Transverse colon (tissue), 4 donors: Measurements from ENCODE around the gene NR2F1-AS1. TPM values are rescaled to one million over a fixed set of nuclear protein-coding genes. Genes with fewer than 3 reads are reported as not detected.

ENCODE experiments used
- DNase-seq: peaks from one replicate; pipeline ENCODE4 v3.0.0-alpha.2; 2019
- H3K27ac ChIP-seq, 4 donors: fragments of 200-600 bp; sonication (generic); 2 replicates each; pipeline ENCODE4 v1.5.1; 2016 to 2018; ENCODE audit warnings: inconsistent platforms in 4 of 4
- H3K27me3 ChIP-seq: fragments of 200-600 bp; sonication (generic); 2 replicates; pipeline ENCODE4 v1.5.1; 2017; ENCODE audit warnings: inconsistent platforms
- H3K36me3 ChIP-seq, 4 donors: fragments of 200-600 bp; sonication (generic); 2 replicates each; pipeline ENCODE4 v1.5.1; 2017 to 2019; ENCODE audit warnings: inconsistent platforms in 4 of 4
- H3K4me1 ChIP-seq, 4 donors: fragments of 200-600 bp; sonication (generic); 2 replicates each; pipeline ENCODE4 v1.5.1; 2017 to 2020; ENCODE audit warnings: inconsistent platforms in 4 of 4
- H3K4me3 ChIP-seq, 4 donors: fragments of 200-600 bp; sonication (generic); 1 replicate in 1 of 4; 2 replicates in 3 of 4; pipeline versions ENCODE4 v1.5.1 to v1.6.1; 2017 to 2019; ENCODE audit warnings: inconsistent platforms in 4 of 4
- H3K9me3 ChIP-seq, 2 donors: fragments of 200-600 bp; sonication (generic); 2 replicates each; pipeline ENCODE4 v1.5.1; 2017 to 2019; ENCODE audit warnings: inconsistent platforms in 2 of 2
- EP300 ChIP-seq: sonication (generic); formaldehyde crosslinking; IDR thresholded peaks from one replicate; pipeline ENCODE4 v1.6.1; 2017; ENCODE audit warnings: antibody characterized with exemption, low read depth
- POLR2A ChIP-seq: fragments of 450-650 bp; IDR thresholded peaks from one replicate; pipeline ENCODE4 v1.6.1; 2016; ENCODE audit warnings: antibody characterized with exemption, mild to moderate bottlenecking, moderate library complexity
- POLR2AphosphoS5 ChIP-seq, 3 donors: sonication (generic); formaldehyde crosslinking; IDR thresholded peaks; one replicate each; pipeline ENCODE4 v1.6.1; 2016; ENCODE audit warnings: antibody characterized with exemption in 3 of 3
- WGBS, 2 donors: methylation state at CpG; one replicate each; pipeline ENCODE4 v1.1.5; 2018; ENCODE audit warnings: low coverage in 1 of 2; 5-methylcytosine and 5-hydroxymethylcytosine counted together
- in situ Hi-C, 4 donors: fragments of 200-750 bp; cut with MboI; loops; one replicate each; pipeline versions ENCODE4 v1.15.0 to v1.15.1; 2017; ENCODE audit warnings: low sequenced_read_pairs in 3 of 4, low pct_ligation_motif_present in 1 of 4, low pct_unique_long_range_greater_than_20kb in 1 of 4
- intact Hi-C: fragments of 100-400 bp; cut with DNase I; formaldehyde crosslinking; loops from one replicate; pipeline ENCODE4 v1.15.1; 2023; ENCODE audit warnings: low total_unique reads
- total RNA-seq, 4 donors: library from RNA; depleted of rRNA; stranded (reverse); fragments of >200 nt; gene quantifications; one replicate each; pipeline ENCODE4 v1.1.0, GENCODE V29; 2016
- TF ChIP-seq, protein P1 (sequence below), 5 experiments: fragments of 200-600 bp in 3 of 5; fragments of 450-650 bp in 2 of 5; sonication (generic) in 3 of 5; IDR thresholded peaks; 1 replicate in 2 of 5; 2 replicates in 3 of 5; pipeline ENCODE4 v1.5.1; 2016 to 2017; ENCODE audit warnings: antibody characterized with exemption in 5 of 5, inconsistent platforms in 3 of 5, mild to moderate bottlenecking in 2 of 5, moderate library complexity in 1 of 5

NR2F1-AS1 gene
- total RNA-seq, 4 donors from 2014 or later = 1.2 to 3.7 (median 2.2) TPM

DNA sequence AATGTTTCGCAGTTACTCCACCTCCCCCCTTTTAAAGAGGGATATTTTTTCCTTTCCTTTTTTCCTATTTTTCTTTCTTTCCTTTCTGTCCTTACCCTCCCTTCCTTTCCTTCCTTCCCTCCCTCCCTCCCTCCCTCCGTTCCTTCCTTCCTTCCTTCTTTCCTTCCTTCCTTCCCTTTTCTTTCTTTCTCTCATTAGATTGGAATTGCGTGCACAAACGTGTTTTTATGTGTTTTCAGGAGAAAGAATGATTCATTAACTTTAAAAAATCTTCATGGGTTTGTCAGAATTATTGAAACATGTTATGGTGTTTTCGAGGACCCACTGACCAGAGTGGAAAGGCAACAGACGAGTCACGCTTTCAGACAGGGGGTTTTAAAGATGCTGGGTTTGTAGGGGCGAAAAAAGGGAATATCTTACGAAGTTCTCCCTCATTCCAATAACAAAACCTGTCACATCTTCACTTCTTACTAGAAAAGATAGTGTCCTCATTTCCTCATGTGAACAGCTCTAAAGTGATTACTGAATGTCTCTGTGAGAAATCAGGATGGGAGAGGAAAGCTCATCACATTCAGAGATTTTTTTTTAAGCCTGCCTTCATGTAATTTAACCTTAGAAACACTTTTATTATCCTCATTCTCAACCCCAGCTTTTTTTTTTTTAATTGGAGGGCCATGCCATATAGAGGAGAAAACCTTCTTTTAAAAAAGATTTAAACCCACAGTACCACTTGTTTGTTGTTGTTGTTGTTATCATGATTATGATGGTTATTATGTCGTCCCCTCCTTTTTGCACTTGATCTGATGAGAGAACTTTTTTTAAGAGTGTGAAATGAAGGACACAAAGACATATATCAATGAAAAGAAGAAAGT lies 23.9 kb upstream of the NR2F1-AS1 start:
- TF ChIP-seq, protein P1, sequence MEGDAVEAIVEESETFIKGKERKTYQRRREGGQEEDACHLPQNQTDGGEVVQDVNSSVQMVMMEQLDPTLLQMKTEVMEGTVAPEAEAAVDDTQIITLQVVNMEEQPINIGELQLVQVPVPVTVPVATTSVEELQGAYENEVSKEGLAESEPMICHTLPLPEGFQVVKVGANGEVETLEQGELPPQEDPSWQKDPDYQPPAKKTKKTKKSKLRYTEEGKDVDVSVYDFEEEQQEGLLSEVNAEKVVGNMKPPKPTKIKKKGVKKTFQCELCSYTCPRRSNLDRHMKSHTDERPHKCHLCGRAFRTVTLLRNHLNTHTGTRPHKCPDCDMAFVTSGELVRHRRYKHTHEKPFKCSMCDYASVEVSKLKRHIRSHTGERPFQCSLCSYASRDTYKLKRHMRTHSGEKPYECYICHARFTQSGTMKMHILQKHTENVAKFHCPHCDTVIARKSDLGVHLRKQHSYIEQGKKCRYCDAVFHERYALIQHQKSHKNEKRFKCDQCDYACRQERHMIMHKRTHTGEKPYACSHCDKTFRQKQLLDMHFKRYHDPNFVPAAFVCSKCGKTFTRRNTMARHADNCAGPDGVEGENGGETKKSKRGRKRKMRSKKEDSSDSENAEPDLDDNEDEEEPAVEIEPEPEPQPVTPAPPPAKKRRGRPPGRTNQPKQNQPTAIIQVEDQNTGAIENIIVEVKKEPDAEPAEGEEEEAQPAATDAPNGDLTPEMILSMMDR (IDR thresholded peaks at IDR 0.05) = no peak
- TF ChIP-seq POLR2A = no peak
- no peak for TF ChIP-seq POLR2AphosphoS5 (IDR thresholded peaks at IDR 0.05)
- TF ChIP-seq EP300 = no peak
- Histone ChIP-seq H3K27ac (no peak overlapping the region), H3K9me3 (no peaks in the 10 kb centered on the region), H3K4me3 (no peak overlapping the region), H3K4me1 (peaks cover 0 to 10% (median 6%) of the 10 kb centered on the region in 4 donors), H3K36me3 (no peaks in the 10 kb centered on the region), H3K27me3 (peaks cover 100% of the 10 kb centered on the region)
- in situ Hi-C loops = loop anchor here in 2 of 4 donors (25.0 kb wide), 1 partner anchor 182 kb away; no protein-coding TSS in a partner anchor
- 29 to 36% methylated on average over 10 of the region's 10 CpGs for WGBS, 2 donors
- intact Hi-C loops = no loop called here
- no peak for DNase-seq

DNA sequence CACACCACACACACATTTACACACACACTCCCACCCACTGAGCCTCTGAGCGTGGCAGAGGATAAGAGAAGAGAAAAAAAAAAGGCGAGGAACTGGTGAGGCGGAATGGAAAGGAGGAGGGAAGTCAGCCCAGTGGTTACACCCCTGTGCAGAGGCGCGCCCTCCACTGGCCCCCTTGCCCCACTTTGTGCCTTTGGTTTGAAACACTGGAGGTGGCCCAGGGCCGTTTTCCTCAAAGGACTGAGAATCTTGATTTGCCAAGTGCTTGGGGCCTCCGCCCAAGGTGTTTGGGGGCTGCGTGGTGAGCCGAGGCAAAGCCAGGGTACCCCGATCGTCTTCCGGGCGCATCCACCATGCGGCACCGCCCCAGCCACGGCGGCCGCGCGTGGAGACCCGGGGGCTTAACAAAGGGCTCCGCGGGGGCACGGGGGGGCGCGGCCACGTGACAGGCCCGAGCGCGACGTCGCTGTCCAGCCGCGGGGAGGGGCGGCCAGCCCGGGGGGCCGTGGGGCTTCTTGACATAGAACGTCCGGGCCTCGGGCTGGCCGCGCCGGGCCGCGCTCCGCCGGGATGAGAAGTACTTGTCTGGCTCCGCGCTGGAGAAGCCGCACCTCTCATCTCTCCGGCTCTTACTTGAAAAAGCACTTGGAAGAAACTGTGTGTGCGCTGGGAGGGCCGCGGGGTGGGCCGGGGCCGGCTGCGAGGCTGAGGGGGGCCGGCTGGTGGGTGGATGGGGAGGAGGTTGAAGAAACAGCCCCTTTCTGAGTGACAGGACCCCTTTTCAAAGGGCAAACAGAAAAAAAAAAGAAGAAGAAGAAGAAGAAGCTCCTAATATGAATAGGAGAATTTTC lies 23.0 kb upstream of the NR2F1-AS1 start:
- in situ Hi-C loops = loop anchor here in 2 of 4 donors (25.0 kb wide), 1 partner anchor 183 kb away; no protein-coding TSS in a partner anchor
- peaks cover 0 to 10% (median 6%) of the 10 kb centered on the region in 4 donors for H3K4me1 ChIP-seq
- no peak for DNase-seq
- H3K36me3 ChIP-seq = no peaks in the 10 kb centered on the region
- TF ChIP-seq POLR2A = no peak
- WGBS, 2 donors = 23 to 27% methylated on average over 12 to 17 of the region's 58 CpGs
- peaks cover 100% of the 10 kb centered on the region for H3K27me3 ChIP-seq
- no peaks in the 10 kb centered on the region for H3K9me3 ChIP-seq
- intact Hi-C loops = no loop called here
- H3K27ac ChIP-seq = no peak overlapping the region
- peak overlapping the region in 1 of 4 donors; percentile 27 for H3K4me3 ChIP-seq

DNA sequence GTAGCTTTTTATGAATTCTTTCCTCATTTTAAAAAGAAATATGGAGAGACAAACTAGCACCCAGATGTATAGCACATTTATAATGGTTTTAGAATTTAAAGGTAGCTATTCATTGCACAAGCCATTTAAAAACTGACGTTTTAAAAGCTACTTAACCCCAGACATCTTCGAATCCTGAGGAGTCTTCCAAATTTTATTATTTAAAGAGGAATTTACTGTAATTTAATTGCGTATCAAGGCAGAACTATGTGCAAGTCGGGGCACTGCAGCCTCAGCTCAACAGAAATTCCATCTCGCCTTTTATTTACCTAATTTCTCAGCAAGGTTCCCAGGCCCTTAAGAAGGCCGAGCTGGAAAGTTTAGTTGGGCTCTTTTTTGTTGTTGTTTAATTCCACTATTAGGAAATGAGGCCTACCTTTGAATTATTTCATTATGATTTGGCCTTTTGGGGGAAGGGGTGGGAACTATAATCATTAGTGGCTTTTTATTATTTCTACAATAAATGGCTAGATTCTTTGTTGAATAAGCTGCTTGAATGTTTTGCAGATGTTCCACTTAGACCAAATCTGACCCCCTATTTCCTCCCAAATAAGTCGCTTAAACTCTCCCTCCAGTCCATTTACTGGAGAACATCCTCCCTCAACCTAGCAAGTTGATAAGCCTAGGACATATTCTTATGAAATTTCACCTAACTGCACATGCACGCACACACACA lies 22.2 kb upstream of the NR2F1-AS1 start:
- in situ Hi-C loops (loop anchor here in 2 of 4 donors (25.0 kb wide), 1 partner anchor 184 kb away; no protein-coding TSS in a partner anchor), intact Hi-C loops (no loop called here)
- 61 to 67% methylated on average over 8 of the region's 8 CpGs for WGBS, 2 donors
- H3K27ac ChIP-seq = no peak overlapping the region
- peaks cover 100% of the 10 kb centered on the region for H3K27me3 ChIP-seq
- no peak overlapping the region for H3K4me3 ChIP-seq
- TF ChIP-seq POLR2A (no peak), POLR2AphosphoS5 (IDR thresholded peaks at IDR 0.05) (no peak), EP300 (no peak)
- TF ChIP-seq, protein P1 (IDR thresholded peaks at IDR 0.05) = no peak
- DNase-seq = no peak
- no peaks in the 10 kb centered on the region for H3K36me3 ChIP-seq
- H3K4me1 ChIP-seq = peaks cover 0 to 10% (median 6%) of the 10 kb centered on the region in 4 donors
- H3K9me3 ChIP-seq = no peaks in the 10 kb centered on the region

DNA sequence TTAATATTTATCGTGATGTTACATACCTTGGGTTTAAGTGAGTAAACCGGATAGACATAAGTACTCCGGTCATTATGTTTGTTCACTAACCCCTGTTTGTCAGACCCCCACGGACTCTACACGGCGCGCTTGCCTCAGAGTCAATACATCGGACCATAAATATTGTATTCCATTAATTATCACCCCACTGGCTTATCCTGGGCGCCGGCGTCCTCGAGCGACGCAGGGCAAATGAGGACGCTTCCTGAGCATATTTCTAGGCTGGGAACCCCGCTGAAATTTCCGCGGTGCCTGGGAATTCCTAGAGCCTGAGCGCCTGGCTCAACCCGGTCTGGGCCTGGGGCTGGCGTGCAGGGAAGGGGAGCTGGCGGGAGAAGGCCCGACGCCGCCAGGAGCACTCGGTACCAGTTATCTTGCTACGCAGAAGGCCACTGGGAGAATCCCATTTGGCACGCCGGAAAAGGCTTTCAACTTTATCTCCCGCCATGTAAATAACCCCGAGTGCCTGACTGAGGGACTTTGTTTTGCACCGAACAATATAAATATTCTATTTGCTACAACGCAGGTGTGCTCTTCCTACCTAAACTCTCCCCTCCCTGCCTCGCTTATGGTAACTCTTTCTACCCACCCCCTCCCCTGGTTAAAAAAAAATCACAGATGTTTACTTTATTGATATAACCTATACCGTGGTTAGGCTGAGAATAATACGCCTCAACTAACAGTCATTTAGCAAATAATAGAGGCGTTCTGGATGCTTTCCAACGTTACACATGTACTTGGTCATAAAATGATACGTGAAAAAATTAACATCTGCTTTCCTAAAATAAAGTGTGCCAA lies 21.4 kb upstream of the NR2F1-AS1 start:
- no peak for DNase-seq
- intact Hi-C loops (no loop called here), in situ Hi-C loops (loop anchor here in 2 of 4 donors (25.0 kb wide), 1 partner anchor 185 kb away; no protein-coding TSS in a partner anchor)
- Histone ChIP-seq H3K4me1 (peaks cover 0 to 8% (median 3%) of the 10 kb centered on the region in 4 donors), H3K9me3 (no peaks in the 10 kb centered on the region), H3K36me3 (no peaks in the 10 kb centered on the region), H3K27ac (no peak overlapping the region), H3K4me3 (no peak overlapping the region), H3K27me3 (peaks cover 100% of the 10 kb centered on the region)
- TF ChIP-seq POLR2A = no peak
- no peak for TF ChIP-seq POLR2AphosphoS5 (IDR thresholded peaks at IDR 0.05)
- no peak for TF ChIP-seq EP300
- TF ChIP-seq, protein P1 (IDR thresholded peaks at IDR 0.05) = no peak
- 40 to 44% methylated on average over 14 to 39 of the region's 39 CpGs for WGBS, 2 donors
